HepG2 (cell line): ENCODE measurements around the gene ABCA3. TPM values are rescaled to one million over a fixed set of nuclear protein-coding genes. Genes with fewer than 3 reads are reported as not detected.

Experiments used
- ATAC-seq: fragments of 200-7000 bp; cut with Tn5 transposase; 3 replicates; pipeline ENCODE4 v1.9.1; 2020; ENCODE audit warnings: mild to moderate bottlenecking, moderate library complexity
- BruUV-seq: library from RNA; stranded (reverse); fragments of 400-500 nt; replicated peaks from 2 replicates; lab custom pipeline; 2021; lab: Mats Ljungman, UMichigan
- CTCF ChIA-PET: fragments of 300-600 bp; formaldehyde crosslinking; extraction: SDS; loops from one replicate; lab custom pipeline; 2021; ENCODE audit warnings: low total read pairs, inconsistent platforms, low intra/inter-chr PET ratio; lab: Yijun Ruan, JAX
- POLR2A ChIA-PET: fragments of 350-600 bp; sonication (Branson Sonifier 250); formaldehyde crosslinking; loops from one replicate; lab custom pipeline; 2020; ENCODE audit warnings: antibody characterized with exemption, inconsistent platforms; lab: Yijun Ruan, JAX
- DNase-seq: peaks from one replicate; pipeline ENCODE4 v3.0.0-alpha.2; 2015; ENCODE audit warnings: low spot score
- FAIRE-seq: peaks from 3 replicates; lab custom pipeline; 2011; peaks lifted over from hg19 to GRCh38; lab: Jason Lieb, UNC
- H2AFZ ChIP-seq: one replicate; pipeline ENCODE4 v1.6.1; 2011; ENCODE audit warnings: low read length, inconsistent platforms
- H3K27ac ChIP-seq: fragments of 300-600 bp; 3 replicates; pipeline ENCODE4 v1.8.0; 2011; ENCODE audit warnings: mixed run types, mild to moderate bottlenecking, mixed read lengths, low read length, inconsistent platforms; ENCODE audit not compliant: insufficient read depth; ENCODE audit errors: extremely low read length
- H3K27me3 ChIP-seq, 2 experiments: fragments of 200-600 bp in 1 of 2; 2 replicates in 1 of 2; 3 replicates in 1 of 2; pipeline versions ENCODE4 v1.6.0 to v1.8.0; 2011; ENCODE audit warnings: low read length in 2 of 2, mild to moderate bottlenecking in 2 of 2, moderate library complexity in 2 of 2, inconsistent platforms in 1 of 2; ENCODE audit not compliant: insufficient read depth in 2 of 2, control insufficient read depth in 1 of 2
- H3K36me3 ChIP-seq, 2 experiments: fragments of 200-600 bp in 1 of 2; replicated peaks in 1 of 2; 2 replicates in 1 of 2; 3 replicates in 1 of 2; pipeline versions ENCODE4 v1.5.1 to v1.8.0; 2011; ENCODE audit warnings: low read length in 2 of 2, inconsistent platforms in 1 of 2; ENCODE audit not compliant: insufficient read depth in 2 of 2, control insufficient read depth in 1 of 2
- H3K4me1 ChIP-seq: 2 replicates; pipeline ENCODE4 v1.5.1; 2012; ENCODE audit warnings: low read length, inconsistent platforms; ENCODE audit not compliant: insufficient read depth
- H3K4me2 ChIP-seq: 2 replicates; pipeline ENCODE4 v1.6.0; 2011; ENCODE audit warnings: low read depth, low read length, inconsistent platforms
- H3K4me3 ChIP-seq, 3 experiments: fragments of 200-600 bp in 1 of 3; sonication (generic), shearing (Covaris generic) in 1 of 3; replicated peaks in 1 of 3; 2 replicates each; pipeline ENCODE4 v1.5.1; 2011 to 2016; ENCODE audit warnings: low read length in 3 of 3, inconsistent platforms in 2 of 3, low read depth in 2 of 3, mild to moderate bottlenecking in 2 of 3, control low read depth in 1 of 3, mixed read lengths in 1 of 3; ENCODE audit not compliant: insufficient read depth in 1 of 3
- H3K79me2 ChIP-seq: one replicate; pipeline ENCODE4 v1.6.1; 2011; ENCODE audit warnings: low read length, inconsistent platforms; ENCODE audit not compliant: insufficient read depth
- H3K9ac ChIP-seq: 2 replicates; pipeline ENCODE4 v1.6.0; 2011; ENCODE audit warnings: mild to moderate bottlenecking, low read depth, low read length, inconsistent platforms; ENCODE audit not compliant: insufficient read depth
- H3K9me3 ChIP-seq: 2 replicates; pipeline ENCODE4 v1.5.1; 2012; ENCODE audit warnings: mild to moderate bottlenecking, low read length
- H4K20me1 ChIP-seq: 2 replicates; pipeline ENCODE4 v1.6.0; 2011; ENCODE audit warnings: inconsistent platforms, mild to moderate bottlenecking, low read length, moderate library complexity; ENCODE audit not compliant: insufficient read depth
- AGO2 ChIP-seq: fragments of 200-400 bp; formaldehyde crosslinking; optimal IDR thresholded peaks from 2 replicates; pipeline ENCODE3; 2017; ENCODE audit warnings: mild to moderate bottlenecking, low read depth, low read length, moderate library complexity
- ARNT2 ChIP-seq: sonication (generic); formaldehyde crosslinking; IDR thresholded peaks from 2 replicates; pipeline ENCODE4 v1.8.0; 2022; ENCODE audit warnings: mild to moderate bottlenecking, low read depth, missing genetic modification reagents, moderate library complexity
- MEF2D ChIP-seq: sonication (generic); formaldehyde crosslinking; IDR thresholded peaks from 2 replicates; pipeline ENCODE4 v1.5.1; 2020; ENCODE audit warnings: mild to moderate bottlenecking, missing genetic modification reagents
- PAX8 ChIP-seq: sonication (generic); formaldehyde crosslinking; IDR thresholded peaks from 2 replicates; pipeline ENCODE4 v1.8.0; 2022; ENCODE audit warnings: mild to moderate bottlenecking, missing genetic modification reagents, borderline replicate concordance
- ZNF224 ChIP-seq: sonication (generic); formaldehyde crosslinking; IDR thresholded peaks from 2 replicates; pipeline ENCODE4 v1.5.0; 2020; ENCODE audit warnings: mild to moderate bottlenecking, missing genetic modification reagents
- ZNF296 ChIP-seq: sonication (generic); formaldehyde crosslinking; conservative IDR thresholded peaks from 2 replicates; pipeline ENCODE4 v1.5.0; 2020; ENCODE audit warnings: mild to moderate bottlenecking, missing genetic modification reagents
- WGBS: methylation state at CpG from one replicate; pipeline ENCODE4 v1.1.6; 2017; ENCODE audit warnings: low lambda C conversion rate; 5-methylcytosine and 5-hydroxymethylcytosine counted together
- in situ Hi-C: cut with HindIII; loops from 2 replicates; pipeline ENCODE4 v1.10.0; 2017; ENCODE audit warnings: low pct_unique_long_range_greater_than_20kb; ENCODE audit not compliant: extremely low pct_ligation_motif_present
- intact Hi-C: fragments of 100-400 bp; cut with micrococcal nuclease; formaldehyde crosslinking; loops from one replicate; pipeline ENCODE4 v1.10.0; 2022; ENCODE audit not compliant: unreplicated experiment
- polyA plus RNA-seq, 8 experiments: library from polyadenylated mRNA; depleted of rRNA in 3 of 8; stranded (reverse) in 7 of 8; unstranded in 1 of 8; fragments of >200 nt; fragmentation: Illumina TruSeq in 4 of 8; extraction: Trizol in 4 of 8; gene quantifications; 2 replicates each; pipeline versions ENCODE4 v1.2.1 to v1.2.3, GENCODE V29; 2011 to 2016; ENCODE audit warnings: low read depth in 4 of 8, missing spikeins in 1 of 8, mixed read lengths in 1 of 8; ENCODE audit not compliant: insufficient read depth in 1 of 8
- total RNA-seq, 5 experiments: library from RNA; depleted of rRNA; stranded (reverse); fragments of >200 nt; fragmentation: Illumina TruSeq; extraction: Trizol; gene quantifications; 2 replicates each; pipeline ENCODE4 v1.2.3, GENCODE V29; 2016; ENCODE audit warnings: low read depth in 1 of 5
- TF ChIP-seq, protein P1 (sequence below): IDR thresholded peaks from 2 replicates; pipeline ENCODE4 v1.6.1; 2016; ENCODE audit warnings: missing biosample characterization, missing genetic modification reagents, low read depth
- TF ChIP-seq, protein P2 (sequence below): sonication (generic); formaldehyde crosslinking; IDR thresholded peaks from 2 replicates; pipeline ENCODE4 v1.4.0; 2020; ENCODE audit warnings: mild to moderate bottlenecking, missing genetic modification reagents

Gene ABCA3
- total and polyA plus RNA-seq, 2 of the 13 experiments (the other 11 are each of a cell fraction or from before 2014, with no cell fraction given) = 0.60 to 1.5 TPM

DNA sequence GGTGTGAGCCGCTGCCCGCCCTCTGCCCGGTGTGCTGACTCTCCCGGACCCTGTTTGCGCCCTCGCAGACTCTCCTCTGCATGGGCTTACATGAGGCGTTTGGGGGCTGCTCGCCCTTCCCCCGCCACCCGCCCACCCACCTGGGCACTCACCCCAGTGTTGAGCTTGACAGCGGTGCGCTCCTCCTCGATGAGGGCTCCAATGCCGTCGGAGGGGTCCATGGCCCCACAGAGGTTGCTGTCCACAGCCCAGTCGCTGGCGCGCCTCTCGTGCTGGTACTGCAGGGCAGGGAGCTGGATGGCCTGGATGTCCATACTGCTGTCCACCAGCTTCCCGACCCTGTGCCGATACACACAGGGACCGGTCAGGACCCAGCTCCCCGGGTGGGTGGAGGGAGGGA, 51.2 kb downstream of the ABCA3 start:
- intact Hi-C loops (no loop called here), in situ Hi-C loops (no loop called here)
- no peaks in the 10 kb centered on the region for H4K20me1 ChIP-seq
- H2AFZ ChIP-seq = no peak overlapping the region
- BruUV-seq = no TSS peak
- no peak overlapping the region for H3K27ac ChIP-seq
- H3K9me3 ChIP-seq = no peaks in the 10 kb centered on the region
- H3K36me3 ChIP-seq = no peaks in the 10 kb centered on the region
- H3K9ac ChIP-seq = no peak overlapping the region
- ATAC-seq (no peak), FAIRE-seq (no peak), DNase-seq (no peak)
- H3K4me3 ChIP-seq = no peak overlapping the region
- no peak for TF ChIP-seq MEF2D (CRISPR knock-in tag)
- TF ChIP-seq ZNF296 = no peak
- POLR2A ChIA-PET = no interaction called here
- H3K4me2 ChIP-seq = no peak overlapping the region
- peaks cover 15 to 55% of the 10 kb centered on the region in 2 experiments; a peak in 4 of 5 replicates for H3K27me3 ChIP-seq
- H3K4me1 ChIP-seq = no peaks in the 10 kb centered on the region
- CTCF ChIA-PET = no interaction called here
- 51% methylated on average over 11 of the region's 23 CpGs for WGBS
- H3K79me2 ChIP-seq = no peaks in the 10 kb centered on the region

- no peak overlapping the region for H3K9ac ChIP-seq
Observed at GRCh38 chr16:2288726-2289125, 51.8 kb downstream of the ABCA3 start.

More at GRCh38 chr16:2288726-2289125, 51.8 kb downstream of the ABCA3 start:
- Histone ChIP-seq H3K27ac (no peak overlapping the region), H3K27me3 (peaks cover 20 to 61% of the 10 kb centered on the region in 2 experiments; a peak in 4 of 5 replicates), H3K4me1 (no peaks in the 10 kb centered on the region), H3K9me3 (no peaks in the 10 kb centered on the region), H3K36me3 (no peaks in the 10 kb centered on the region), H3K79me2 (no peaks in the 10 kb centered on the region), H3K4me2 (no peak overlapping the region), H4K20me1 (no peaks in the 10 kb centered on the region), H3K4me3 (no peak overlapping the region), H2AFZ (no peak overlapping the region)
- no TSS peak for BruUV-seq
- no peak for FAIRE-seq
- ChIA-PET CTCF (no interaction called here), POLR2A (no interaction called here)
- TF ChIP-seq AGO2 (no peak), ZNF224 (CRISPR knock-in tag) (no peak), PAX8 (CRISPR knock-in tag) (no peak), ARNT2 (CRISPR knock-in tag) (no peak)
- TF ChIP-seq, protein P1, sequence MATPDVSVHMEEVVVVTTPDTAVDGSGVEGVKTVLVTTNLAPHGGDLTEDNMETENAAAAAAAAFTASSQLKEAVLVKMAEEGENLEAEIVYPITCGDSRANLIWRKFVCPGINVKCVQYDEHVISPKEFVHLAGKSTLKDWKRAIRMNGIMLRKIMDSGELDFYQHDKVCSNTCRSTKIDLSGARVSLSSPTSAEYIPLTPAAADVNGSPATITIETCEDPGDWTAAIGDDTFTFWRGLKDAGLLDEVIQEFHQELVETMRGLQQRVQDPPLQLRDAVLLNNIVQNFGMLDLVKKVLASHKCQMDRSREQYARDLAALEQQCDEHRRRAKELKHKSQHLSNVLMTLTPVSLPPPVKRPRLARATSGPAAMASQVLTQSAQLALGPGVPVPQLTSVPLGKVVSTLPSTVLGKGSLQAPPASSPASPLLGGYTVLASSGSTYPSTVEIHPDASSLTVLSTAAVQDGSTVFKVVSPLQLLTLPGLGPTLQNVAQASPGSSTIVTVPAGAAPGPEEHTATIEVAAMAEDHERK = no peak
- TF ChIP-seq, protein P2, sequence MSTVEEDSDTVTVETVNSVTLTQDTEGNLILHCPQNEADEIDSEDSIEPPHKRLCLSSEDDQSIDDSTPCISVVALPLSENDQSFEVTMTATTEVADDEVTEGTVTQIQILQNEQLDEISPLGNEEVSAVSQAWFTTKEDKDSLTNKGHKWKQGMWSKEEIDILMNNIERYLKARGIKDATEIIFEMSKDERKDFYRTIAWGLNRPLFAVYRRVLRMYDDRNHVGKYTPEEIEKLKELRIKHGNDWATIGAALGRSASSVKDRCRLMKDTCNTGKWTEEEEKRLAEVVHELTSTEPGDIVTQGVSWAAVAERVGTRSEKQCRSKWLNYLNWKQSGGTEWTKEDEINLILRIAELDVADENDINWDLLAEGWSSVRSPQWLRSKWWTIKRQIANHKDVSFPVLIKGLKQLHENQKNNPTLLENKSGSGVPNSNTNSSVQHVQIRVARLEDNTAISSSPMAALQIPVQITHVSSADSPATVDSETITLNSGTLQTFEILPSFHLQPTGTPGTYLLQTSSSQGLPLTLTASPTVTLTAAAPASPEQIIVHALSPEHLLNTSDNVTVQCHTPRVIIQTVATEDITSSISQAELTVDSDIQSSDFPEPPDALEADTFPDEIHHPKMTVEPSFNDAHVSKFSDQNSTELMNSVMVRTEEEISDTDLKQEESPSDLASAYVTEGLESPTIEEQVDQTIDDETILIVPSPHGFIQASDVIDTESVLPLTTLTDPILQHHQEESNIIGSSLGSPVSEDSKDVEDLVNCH (CRISPR knock-in tag) = no peak
- WGBS = 21% methylated on average over 2 of the region's 8 CpGs
- intact Hi-C loops = no loop called here
- ATAC-seq = no peak
- no peak for DNase-seq
- in situ Hi-C loops = no loop called here
